Right lung (tissue), 5 donors: ENCODE data around the gene TRIM41. TPM values are rescaled to one million over a fixed set of nuclear protein-coding genes. Genes with fewer than 3 reads are reported as not detected.

Source experiments
- DNase-seq, 2 donors: peaks; one replicate each; pipeline ENCODE4 v3.0.0-alpha.2; 2013
- polyA plus RNA-seq, 5 donors: library from polyadenylated mRNA; unstranded; fragments of 120-200 nt; gene quantifications; one replicate each; pipeline versions ENCODE4 v1.2.1 to v1.2.3, GENCODE V29; 2013; ENCODE audit warnings: inconsistent platforms in 1 of 5, low replicate concordance in 1 of 5; ENCODE audit not compliant: insufficient read length in 5 of 5, insufficient read depth in 1 of 5

Gene TRIM41
- polyA plus RNA-seq, 5 donors: 22.2 to 29.1 (median 28.1) TPM

DNA sequence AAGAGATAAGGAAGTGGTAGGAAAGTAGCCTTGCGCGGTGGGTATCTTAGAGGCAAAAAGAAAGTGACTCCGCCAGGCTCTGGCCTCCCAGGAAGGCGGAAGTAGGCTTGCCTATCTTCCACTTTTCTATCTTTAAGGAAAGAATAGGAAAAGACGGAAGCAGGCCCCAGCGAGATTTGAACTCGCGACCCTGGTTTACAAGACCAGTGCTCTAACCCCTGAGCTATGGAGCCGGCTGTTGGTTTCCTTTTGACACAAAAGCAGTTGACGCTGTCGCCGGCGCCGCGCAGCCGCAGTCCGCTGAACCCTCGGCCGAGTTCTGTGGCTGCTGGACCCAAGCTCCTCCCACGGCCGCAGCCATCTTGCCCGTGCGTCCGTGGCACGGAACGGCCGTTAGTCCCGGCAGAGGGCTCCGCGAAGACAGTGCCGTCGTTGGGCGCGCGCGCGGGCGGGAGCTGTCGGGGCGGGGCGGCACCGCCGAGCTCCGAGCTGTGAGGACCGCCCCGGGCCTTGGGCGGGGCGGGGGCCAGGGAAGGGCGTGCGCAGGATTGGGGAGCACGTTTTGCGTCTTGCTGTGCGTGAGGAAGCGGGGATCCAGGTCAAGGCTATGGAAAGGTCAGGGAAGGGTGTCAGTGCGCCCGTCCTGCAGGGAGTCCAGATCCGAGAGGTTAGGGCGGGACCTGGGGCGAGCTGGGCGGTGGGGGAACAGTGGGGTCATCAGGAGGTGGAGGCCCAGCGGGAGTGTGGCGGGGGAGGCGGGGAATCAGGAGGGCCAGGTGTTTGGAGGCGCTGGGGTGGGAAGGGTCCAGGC lies 31.4 kb upstream of the TRIM41 start:
- DNase-seq: peak; percentile 96 to 97

DNA sequence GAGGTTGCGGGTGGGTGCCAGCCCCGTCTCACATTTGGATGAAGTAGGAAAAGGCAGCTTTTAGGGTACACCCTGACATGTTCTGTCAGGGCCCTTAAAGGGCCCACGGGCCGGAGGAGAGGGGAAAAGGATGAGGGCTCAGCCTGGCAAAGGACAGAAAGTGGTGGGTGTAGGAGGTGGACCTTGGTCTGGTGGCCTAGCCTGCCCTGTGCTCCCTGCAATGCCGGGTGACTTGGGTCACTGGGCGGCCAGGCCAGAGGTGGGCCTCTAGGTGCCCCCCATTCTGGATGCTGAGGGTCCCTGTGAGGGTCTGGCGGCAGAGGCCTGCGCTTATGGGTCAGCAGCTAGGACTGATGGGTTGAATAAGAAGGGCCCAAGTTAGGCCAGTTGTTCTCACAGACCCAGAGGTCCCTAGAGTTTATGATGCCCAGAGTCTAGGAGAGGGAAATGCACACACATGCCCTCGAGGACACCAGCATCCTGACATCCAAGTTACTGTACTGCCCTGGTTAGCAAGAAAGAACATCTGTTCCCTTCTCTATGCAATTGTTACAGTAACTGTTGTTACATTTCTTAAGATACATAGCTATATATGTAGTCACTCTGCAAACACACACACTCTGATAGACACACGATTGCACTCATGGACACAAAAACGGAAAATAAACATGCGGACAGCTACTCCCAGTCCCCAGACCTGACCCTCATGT lies 30.6 kb upstream of the TRIM41 start:
- no peak for DNase-seq

DNA sequence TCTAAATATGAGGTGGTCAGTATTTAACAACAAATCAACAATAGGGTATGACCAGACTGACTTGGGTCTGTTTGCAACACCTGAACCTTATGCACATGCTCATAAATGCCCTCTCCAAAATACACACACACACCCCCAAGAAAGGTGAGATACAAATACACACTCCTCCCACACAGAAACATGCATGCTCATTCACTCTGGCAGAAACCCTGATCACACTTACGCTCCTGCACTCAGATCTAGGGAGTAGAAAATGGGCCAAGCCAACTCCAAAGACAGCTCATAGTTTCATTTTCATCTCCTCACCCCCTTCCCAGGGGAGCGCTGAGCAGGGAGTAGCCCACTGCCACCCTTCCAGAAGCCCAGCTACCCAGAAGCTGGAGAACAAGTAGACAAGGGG lies 29.4 kb upstream of the TRIM41 start:
- no peak for DNase-seq

DNA sequence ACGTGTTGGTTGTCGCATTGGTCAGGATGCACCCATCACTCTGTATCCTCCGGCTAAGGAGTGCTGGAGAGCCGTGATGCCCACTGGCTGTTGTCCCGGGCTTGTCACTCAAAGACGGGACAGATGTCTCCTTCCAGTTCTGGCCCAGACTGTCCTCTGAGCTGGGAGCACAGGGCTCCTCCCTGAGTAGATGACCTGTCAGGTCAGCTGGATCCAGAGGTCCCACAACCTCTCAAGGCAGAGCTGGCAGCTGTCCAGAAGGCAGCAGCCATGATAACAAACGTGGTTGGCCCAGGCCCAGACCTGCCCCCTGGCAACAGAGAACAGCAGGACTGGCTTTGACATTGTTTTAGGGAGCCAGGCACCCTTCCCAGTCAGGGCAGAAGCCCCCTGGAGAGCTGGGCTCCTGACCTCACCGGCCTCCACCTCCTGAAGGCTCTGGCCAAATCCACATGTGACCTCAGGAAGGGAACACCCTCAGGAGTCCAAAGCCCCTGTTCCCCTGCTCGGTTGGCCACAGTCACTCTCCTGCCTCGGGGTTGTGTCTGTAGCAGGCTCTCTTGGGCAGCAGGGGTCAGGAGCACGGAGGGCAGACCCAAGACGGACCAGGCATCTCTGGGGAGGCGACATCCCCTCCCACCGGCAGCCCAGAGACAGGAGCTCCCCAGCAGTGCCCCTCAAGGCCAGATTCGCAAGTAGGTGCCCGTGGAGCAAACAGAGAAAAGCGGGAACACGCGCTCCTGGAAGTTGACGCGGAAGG lies 28.4 kb upstream of the TRIM41 start:
- DNase-seq: no peak

DNA sequence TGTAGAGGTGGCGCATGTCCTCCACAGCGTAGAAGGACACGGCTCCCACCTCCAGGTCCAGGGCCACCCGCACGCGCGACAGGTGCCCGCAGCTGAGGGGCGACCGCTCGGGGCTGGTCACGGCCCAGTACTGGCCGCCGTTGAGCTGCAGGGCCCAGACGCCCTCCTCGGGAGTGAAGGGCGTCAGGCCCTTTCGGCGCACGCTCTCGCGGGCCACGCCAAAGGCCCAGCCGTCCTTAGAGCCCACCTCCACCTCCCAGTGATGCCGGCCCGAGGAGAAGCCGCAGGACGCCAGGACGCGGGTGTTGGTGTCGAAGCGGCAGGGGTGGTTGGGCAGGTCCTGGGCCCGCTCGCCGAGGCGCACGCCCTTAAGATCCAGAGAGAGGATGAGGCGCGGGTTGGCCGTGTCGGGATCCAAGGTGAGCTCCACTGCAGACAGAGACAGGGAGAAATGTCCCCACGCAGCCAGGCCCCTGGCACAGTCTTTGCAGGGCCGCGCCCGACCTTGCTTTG lies 27.8 kb upstream of the TRIM41 start:
- DNase-seq: no peak

DNA sequence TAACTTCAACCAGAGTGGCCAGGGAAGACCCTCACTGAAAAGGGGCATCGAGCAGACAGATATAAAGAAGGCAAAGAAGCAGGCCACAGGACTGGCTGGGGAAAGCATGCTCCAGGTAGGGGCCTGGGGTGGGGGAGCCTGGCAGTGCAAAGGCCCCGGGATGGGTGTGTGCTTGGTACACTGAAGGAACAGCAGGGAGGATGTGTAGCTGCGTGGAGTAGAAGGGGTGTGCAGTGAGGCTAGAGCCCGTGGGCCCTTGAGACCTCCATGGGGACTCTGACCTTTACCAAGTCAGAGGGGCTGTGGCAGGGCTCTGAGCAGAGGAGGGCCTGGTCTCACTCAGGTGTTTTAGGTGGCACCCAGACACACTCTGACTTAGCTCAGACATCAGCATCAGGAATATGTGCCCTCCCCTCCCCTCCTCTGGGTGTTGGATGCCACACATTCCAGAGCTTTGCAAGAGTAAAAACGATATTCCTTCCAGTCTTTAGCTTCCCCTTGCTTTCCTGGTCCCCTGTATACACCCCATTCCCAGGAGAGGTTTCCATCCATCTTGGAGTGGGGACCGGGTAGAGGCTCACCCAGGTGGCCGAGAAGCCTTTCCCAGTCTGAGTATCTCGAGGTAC lies 25.6 kb upstream of the TRIM41 start:
- DNase-seq: no peak

DNA sequence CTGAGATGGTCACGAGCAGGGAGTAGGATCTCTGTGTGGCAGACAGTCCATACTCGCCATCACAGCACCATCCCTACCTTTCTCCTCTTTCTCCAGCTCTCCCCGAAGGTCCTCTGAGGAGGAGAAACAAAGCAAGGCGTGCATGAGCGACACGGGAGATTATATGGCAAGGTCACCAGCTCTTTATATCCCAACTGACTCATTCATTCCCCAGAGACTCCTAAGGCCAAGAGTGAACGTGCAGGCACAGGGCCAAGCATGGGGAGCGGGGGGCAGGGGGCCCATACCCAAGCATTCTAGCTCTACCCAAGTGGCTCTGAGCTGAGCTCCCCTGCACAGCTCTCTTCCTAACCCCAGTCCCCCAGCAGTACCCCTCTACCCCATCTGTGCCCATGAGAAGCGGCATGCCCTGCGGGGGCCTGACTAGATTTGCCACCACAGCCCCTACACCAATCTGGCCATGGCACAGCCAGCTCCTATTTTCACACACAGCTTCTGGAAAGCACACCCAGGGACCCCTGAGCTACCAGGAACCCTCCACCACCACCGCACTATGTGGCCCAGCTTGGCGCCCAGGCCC lies 24.9 kb upstream of the TRIM41 start:
- no peak for DNase-seq

DNA sequence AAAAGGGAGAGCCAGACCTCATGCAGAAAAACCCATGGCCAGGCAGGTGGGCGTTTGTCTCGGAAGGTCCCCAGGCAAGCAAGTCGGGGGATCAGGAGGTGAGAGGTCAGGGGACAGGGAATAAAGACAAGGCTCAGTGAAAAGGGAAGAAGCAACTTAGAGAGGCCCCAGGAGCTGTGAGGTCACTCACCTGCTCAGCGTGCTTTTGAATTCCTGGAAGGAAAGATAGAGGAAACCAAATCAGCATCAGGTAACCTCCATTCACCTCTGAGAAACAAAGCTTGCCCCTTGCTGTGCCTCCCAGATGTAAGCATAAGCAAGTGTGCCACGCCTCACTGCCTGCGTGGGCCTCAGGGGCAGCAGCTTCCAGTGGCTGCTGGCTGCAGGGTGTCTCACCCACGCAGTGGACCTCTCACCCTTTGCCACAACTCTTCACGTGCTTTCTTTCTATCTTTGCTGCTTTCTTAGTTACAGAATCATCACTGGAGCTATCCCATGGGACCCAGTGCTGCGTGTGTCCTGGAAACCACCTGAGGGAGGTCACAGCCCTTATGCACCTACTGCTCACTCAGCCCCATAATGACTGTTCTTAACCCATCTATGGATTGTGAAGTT lies 24.1 kb upstream of the TRIM41 start:
- DNase-seq: no peak

DNA sequence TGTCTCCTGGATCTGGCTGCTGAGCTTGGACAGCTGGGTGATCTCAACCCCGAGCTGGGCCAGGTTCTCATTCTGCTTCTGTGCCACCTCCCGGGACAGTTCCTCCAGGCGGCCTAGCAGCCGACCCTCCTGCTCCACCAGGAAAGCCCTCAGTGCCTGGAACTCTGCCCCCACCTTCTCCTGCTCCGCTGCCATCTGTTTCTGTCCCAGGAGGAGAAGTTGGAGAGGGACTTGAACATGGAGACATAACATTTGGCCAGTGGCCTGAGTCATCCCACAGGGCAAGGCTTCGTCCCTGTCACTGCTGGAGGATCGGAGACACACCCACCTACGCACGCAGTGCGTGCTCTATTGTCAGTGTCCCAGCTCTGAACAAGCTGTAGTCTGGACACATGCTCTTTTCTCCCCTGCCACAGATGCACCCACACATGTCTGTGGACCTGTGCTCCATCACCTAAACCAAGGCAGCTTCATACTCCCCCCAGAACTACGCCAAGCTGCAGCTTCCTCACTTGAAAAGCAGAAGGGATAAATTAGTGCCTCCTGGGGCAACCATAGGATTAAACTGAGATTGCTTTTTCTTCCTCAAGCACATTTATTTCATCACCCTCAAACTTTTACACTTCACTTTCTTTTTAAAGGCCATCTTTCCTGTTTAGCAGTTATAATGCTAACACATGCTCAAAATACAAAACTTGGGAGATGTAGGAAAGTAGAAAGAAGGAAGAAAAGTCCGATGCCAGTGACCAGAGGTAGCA lies 23.0 kb upstream of the TRIM41 start:
- DNase-seq: no peak

DNA sequence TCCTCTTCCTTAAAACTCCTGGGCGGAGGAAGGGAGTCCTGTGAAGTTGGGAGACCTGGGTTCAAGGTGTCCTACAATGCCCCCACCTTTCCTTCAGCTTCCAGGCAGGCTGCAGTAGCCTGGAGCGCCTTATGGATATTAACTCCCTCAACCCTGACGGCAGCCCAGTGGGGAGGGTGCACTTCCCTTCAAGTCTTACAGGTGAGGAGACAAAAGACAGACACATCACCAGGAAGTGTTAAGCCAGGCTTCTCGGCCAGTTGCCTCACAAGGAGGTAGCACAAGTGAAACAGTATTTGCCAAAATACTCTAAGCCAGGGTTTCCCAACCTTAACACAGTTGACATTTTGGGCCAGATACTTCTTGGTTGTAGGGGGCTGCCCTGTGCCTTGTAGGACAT lies 22.3 kb upstream of the TRIM41 start:
- DNase-seq: no peak

DNA sequence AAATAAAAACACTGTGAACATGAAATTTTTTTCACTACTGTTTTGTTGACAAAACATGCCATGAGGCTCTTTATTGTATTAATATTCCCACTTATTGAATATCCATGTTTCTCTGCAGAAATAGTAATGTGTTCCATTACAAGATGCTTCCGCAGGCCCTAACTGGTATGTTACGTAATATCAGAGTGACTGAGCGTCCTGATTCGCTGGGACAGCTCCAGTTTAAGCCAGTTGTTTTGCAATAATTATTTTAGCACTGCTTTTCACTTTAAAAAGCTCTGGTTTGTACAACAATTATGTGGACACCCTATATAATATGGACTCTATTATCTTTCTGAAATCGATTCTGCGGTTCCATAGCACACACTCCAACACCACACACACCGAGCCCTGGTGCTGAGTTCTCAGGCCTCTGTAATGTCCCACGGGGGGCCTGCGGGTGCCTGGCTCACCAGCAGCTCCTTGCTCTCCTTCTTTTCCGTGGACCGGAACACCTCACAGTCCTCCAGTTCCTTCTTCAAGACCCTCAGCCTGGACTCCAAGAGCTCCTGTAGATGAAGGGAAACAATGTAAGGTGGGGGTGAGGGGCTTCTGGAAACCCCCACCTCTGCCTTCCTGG lies 19.9 kb upstream of the TRIM41 start:
- DNase-seq: no peak

DNA sequence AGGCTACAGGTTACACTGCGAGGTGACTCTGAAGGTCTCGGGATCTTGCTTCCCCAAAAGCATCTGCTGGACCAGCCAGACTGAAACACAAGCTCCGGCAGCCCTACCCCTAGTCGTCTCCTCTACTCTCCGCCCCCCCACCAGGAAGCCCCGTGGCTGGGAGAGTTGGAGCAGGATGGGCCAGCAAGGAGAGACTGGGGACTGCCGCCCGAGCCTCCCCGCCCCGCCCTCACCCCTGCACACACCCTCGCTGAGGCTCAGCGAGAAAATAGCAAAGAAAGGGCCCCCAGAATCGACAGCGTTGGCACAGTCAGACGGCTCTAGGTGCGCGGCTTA lies 19.3 kb upstream of the TRIM41 start:
- DNase-seq: no peak

DNA sequence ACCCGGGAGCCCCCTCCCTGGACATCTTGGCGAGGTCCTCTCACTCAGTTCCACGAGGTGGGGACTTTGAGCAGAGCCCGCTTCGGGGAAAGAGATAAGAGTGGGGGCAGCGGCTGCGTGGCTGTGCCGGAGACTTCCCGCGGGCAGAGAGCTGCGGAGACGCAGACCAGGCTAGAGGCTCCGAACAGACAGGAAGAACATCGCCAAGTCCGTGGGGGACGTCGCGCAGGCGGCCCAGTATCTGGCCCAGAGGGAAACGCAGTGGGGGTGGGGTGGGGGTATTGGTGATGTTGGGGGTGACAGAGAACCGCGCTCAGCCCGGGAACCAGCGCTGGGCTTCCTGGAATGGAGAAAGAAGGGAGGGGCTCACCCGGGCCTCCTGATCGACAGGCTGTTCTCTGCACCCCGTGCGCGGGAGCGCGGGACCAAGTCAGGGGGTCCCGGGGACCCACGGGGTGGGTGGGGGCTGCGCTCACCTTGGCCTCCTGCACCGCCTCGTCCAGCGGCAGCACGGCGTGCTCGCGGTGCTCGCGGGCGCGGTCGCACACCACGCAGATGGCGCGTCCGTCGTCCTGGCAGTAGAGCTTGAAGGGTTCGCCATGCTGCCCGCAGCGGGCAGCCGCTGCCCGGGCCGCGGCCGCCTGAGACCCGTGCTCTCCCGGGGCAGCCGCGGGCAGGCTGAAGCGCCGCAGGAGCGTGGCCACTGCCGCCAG lies 18.8 kb upstream of the TRIM41 start:
- no peak for DNase-seq

DNA sequence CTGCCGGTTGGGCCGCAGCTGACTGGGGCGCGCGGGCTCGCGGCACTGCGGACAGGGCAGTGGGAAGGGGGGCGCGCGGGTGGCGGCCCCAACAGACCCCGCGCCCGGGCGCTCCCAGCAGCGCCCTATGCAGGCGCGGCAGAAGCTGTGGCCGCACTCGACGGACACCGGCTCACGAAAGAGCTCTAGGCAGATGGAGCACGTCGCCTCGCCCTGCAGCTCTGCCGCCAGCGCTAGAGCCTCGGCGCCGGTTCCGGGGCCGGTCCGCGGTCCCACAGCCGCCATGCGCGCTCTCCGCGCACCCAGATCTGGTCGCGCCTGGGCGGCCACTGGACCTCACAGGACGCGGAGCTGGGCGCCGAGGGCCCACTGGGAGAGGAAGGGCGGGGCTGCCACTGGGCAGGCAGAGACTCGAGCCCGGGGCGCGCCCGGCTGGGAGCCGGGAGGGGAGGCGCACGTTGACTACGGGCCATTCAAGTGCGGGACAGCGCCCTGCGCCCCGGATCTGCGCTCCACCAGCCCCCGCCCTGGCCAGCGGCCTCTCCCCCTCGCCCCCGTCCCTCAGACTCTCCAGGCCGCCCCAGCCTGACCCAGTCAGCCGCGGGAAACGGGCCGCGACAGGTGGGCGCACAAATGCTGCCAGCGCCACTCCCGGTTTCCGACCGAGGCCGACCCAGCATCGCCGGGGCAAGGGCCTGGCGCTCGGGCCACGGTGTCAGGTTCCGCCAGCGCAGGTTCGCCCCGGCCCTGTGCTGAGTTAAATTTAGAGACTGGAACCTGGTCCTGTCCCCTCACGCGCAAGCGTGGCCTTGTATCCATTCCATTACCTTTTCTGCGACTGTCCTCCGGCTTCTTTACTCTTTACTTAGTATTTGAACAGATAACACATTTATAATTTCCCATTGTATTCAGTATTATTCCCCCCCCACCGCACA lies 18.0 kb upstream of the TRIM41 start, which contains the start of gene TRIM7:
TSS of gene TRIM7 (minus strand) at position 371 of the 935 bp plus-strand sequence. CDS start at position 285, 86 bp downstream.
- DNase-seq: no peak

DNA sequence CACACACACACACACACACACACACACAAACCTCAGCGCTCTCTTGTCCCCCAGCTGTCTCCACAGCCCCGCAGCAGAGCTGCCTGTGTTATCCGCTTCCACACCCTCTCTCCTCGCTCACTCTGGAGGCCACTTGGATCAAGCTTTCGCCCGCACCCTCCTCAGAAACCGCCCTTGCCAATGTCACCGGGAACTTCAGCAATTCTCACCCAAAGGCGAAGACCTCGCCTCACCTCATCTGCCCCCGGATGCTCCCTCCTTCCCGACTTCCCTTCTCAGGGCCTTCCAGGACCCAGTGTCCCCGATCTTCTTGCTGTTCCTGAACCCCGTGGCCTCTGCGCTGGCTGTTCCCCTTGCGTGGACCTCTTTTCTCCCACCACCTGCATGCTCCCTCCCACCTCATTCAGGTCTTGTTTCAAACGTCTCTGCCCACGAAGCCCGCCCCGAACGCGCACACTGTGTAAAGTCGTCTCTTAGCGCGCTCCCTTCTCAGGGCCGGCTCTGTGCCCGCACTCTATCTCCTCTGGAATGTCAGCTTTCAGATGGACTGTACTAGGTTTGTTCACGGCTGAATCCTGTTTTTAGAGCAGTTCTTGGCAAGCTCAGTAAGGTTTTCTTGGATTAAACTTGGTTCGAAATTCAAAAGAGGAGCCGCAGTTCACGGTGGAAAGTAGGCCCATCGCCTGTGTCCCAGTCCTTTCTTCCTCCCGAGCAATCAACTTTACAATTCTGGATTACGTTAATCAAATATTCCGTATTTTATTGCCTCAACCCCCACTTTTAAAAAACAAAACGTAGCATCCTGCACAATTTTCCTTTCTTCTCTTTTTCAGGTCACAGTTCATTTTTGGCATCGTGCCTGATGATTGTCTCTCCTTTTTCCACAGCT lies 17.1 kb upstream of the TRIM41 start:
- no peak for DNase-seq

DNA sequence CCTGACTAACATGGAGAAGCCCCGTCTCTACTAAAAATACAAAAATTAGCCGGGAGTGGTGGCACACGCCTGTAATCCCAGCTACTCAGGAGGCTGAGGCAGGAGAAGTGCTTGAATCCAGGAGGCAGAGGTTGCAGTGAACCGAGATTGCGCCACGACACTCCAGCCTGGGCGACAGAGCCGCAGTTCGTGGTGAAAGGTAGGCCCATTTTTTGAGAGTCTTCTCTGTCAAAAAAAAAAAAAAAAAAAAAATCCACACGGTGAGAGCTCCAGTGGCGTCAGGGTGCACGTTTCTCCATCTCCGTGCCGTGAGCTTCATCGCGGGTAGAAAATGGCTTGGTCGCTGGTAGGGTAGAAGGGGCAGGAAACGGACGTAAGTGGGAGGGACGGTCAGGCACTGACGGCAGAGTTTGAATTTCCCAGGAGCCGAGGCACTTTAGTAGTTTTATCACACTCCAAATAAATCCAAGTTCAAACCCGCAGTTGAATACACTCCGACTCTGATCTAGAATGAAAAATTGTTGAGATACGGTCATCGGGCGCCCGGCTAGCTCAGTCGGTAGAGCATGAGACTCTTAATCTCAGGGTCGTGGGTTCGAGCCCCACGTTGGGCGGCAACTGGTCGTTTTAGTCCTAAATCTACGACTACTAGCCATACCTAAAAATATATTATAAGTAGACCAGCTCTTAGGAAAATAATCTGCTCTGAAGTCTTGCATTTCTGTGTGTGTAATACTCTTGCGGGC lies 15.7 kb upstream of the TRIM41 start:
- DNase-seq: peak in 1 of 2 donors; percentile 80
